ENCODE results near the gene SPDYE1. TPM values are rescaled to one million over a fixed set of nuclear protein-coding genes. Genes with fewer than 3 reads are reported as not detected.
"Not testable (repeated sequence)": the region's sequence is repeated elsewhere in the genome, so short reads cannot be mapped to it uniquely, and the experiment has no call there.

The SPDYE1 gene
- polyA plus RNA-seq, 6 donors from 2014 or later, result 0.16 to 0.31 (median 0.17) TPM; not detected in 3

DNA sequence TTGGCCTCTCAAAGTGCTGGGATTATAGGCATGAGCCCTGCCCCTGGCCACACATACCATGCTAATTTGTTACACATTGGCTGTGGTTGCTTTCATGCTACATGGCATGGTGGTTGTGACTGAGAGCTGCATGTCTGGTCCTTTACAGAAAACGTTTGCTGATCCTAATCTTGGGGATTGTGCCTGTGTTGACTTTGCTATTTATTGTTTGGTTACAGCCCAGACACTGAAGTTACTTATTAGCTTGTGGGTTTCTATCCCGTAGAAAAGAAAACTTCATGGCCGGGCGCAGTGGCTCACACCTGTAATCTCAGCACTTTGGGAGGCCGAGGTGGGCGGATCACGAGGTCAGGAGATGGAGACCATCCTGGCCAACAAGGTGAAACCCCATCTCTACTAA lies 24.4 kb downstream of the SPDYE1 start:
- H3K4me3 Mint-ChIP-seq, result peak overlapping the region in 1 of 8 donors; percentile 72
- not testable (repeated sequence) for H3K9me3 Mint-ChIP-seq; DNase-seq; H3K27me3 Mint-ChIP-seq; ATAC-seq (ENCODE audit: low read depth in 2 of 2); H3K36me3 Mint-ChIP-seq; H3K27ac Mint-ChIP-seq
- peaks cover 6 to 19% (median 10%) of the 10 kb centered on the region in 3 donors for H3K4me1 Mint-ChIP-seq

DNA sequence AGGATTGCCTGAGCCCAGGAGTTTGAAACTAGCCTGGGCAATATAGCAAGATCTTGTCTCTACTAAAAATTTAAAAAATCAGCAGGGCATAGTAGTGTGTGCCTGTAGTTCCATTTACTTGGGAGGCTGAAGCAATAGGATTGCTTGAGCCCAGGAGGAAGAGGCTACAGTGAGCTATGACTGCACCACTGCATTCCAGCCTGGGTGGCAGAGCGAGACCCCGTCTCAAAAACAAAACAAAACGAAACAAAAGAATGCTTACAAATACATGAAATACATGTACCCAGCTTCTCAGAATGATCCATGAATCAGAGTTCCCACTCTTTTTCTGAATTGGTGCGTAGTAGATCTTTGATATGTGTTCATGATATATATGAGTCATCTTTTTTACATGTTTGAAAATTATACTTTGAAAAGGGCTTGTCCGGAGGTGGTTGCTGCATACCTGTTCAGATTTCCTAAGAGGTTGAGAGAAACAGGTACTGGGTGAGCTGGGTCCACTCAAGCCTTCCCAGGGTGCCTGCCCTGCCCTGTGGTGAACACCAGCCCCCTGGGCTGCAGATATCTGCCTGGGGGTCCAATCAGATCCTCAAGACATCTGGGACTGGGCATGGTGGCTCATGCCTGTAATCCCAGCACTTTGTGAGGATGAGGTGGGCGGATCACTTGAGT lies 25.2 kb downstream of the SPDYE1 start:
- ATAC-seq (ENCODE audit: low read depth in 2 of 2); H3K27me3 Mint-ChIP-seq; H3K27ac Mint-ChIP-seq; H3K4me3 Mint-ChIP-seq; H3K9me3 Mint-ChIP-seq; DNase-seq; H3K36me3 Mint-ChIP-seq: not testable (repeated sequence)
- peaks cover 6 to 16% (median 10%) of the 10 kb centered on the region in 3 donors for H3K4me1 Mint-ChIP-seq

DNA sequence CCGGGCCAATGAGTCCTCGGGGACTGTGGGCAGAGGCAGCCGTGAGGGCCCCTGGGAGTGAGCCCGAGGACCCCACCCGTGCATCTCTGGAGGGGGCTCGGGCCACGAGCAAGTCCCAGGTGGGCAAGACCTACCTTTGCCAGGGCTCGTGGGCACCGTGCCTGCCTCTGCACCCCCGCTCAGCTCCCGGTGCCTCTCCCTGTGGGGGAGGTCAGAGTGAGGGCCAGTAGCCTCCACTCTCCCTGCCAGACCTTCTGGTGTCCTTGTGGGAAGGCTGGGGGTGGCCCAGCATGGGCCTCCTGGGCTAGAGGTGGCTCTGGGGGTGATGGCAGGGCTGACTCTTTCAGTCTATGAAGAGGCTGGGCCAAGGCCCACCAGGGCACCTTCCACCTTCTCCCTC lies 31.7 kb downstream of the SPDYE1 start:
- H3K4me3 Mint-ChIP-seq; H3K9me3 Mint-ChIP-seq; H3K27ac Mint-ChIP-seq; DNase-seq; H3K36me3 Mint-ChIP-seq; H3K4me1 Mint-ChIP-seq; ATAC-seq (ENCODE audit: low read depth in 2 of 2); H3K27me3 Mint-ChIP-seq: not testable (repeated sequence)

DNA sequence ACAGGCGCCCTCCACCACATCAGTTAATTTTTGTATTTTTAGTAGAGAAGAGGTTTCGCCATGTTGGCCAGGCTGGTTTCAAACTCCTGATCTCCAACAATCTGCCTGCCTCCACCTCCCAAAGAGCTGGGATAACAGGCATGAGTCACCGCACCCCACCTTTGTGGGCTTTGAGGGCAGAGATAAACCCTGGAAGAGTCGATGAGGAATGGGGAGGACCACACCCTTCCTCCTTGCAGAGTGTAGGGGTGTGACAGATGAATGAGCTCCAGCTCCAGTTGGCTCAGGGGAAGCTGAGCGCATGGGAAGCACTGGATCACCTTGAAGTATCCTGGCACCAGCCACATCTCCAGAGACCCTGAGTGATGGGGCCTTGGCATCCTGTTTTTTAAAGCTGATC lies 32.3 kb downstream of the SPDYE1 start:
- DNase-seq; H3K4me1 Mint-ChIP-seq; H3K36me3 Mint-ChIP-seq; H3K27me3 Mint-ChIP-seq; ATAC-seq (ENCODE audit: low read depth in 2 of 2); H3K9me3 Mint-ChIP-seq; H3K27ac Mint-ChIP-seq; H3K4me3 Mint-ChIP-seq: not testable (repeated sequence)

DNA sequence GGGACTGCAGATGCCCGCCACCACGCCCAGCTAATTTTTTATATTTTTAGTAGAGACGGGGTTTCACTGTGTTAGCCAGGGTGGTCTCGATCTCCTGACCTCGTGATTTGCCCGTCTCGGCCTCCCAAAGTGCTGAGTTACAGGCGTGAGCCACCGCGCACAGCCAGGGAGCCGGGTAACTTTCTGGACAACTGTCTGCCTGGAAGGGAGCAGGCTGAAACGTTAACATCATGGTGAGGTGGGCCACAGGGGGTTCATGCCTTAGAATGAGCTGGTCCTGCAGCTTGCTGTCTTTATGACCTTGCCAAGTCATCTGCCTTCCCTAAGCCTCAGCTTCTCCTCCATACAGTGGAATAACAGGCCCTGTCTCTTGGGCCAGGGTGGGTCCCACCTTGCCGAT lies 33.6 kb downstream of the SPDYE1 start:
- not testable (repeated sequence) for H3K36me3 Mint-ChIP-seq

DNA sequence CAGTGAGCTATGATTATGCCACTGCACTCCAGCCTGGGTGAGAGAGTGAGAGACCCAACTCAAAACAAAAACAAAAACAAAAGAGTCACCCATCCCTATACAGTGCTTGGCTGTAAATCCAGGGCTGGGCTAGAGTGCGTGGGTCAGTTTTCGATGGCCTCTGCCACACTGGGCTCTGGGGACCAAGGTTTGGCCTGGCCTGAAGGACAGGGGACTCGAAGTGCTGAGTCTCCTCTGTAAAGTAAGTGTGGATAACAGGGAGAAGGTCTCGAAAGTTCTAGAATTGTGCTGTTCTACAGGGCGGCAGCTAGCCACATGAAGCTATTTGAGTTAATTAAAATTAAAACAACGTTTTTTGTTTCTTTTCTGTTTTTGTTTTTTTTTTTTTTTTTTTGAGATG lies 34.3 kb downstream of the SPDYE1 start:
- DNase-seq; ATAC-seq (ENCODE audit: low read depth in 2 of 2); H3K4me1 Mint-ChIP-seq; H3K4me3 Mint-ChIP-seq; H3K9me3 Mint-ChIP-seq; H3K27ac Mint-ChIP-seq; H3K36me3 Mint-ChIP-seq; H3K27me3 Mint-ChIP-seq: not testable (repeated sequence)

More for the DNA sequence above, 33.6 kb downstream of the SPDYE1 start:
- not testable (repeated sequence) for H3K4me3 Mint-ChIP-seq; ATAC-seq (ENCODE audit: low read depth in 2 of 2); DNase-seq; H3K27me3 Mint-ChIP-seq; H3K4me1 Mint-ChIP-seq; H3K9me3 Mint-ChIP-seq; H3K27ac Mint-ChIP-seq

DNA sequence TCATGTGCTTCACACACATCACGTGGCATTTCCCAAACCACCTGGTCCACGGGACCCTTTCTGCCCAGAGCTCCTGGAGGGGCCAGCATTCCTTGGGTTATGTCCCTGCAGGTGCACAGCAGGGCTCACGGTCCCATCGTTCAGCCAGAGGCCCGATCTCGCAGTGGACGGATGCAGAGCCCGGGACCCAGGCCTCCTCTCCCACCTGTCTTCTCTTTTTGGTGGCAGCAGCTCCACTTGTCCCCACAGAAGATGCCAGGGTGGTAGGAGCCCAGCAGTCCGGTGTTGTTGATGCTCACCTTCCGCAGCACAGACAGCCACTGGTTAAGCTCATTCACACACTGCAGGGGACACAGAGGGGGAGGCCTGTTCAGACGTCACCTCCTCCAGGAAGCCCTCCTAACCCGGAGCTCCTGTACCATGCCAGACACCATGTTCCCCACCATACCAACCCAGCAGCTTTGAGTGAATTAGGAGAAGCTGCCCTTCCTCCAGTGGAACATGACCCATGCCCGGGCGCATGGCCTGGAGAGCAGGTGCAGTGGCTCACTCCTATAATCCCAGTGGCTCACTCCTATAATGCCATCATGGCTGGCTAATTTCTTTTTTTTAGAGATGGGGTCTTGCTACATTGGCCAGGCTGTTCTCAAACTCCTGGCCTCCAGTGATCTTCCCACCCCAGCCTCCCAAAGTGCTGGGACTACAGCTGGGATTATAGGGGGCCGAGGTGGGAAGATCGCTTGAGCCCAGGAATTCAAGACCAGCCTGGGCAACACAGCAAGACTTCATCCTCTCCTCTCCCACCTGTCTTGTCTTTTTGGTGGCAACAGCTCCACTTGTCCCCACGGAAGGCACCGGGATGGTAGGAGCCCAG lies 36.5 kb downstream of the SPDYE1 start:
- not testable (repeated sequence) for H3K4me1 Mint-ChIP-seq; H3K9me3 Mint-ChIP-seq; DNase-seq; H3K36me3 Mint-ChIP-seq; H3K27me3 Mint-ChIP-seq; H3K4me3 Mint-ChIP-seq; H3K27ac Mint-ChIP-seq; ATAC-seq (ENCODE audit: low read depth in 2 of 2)

DNA sequence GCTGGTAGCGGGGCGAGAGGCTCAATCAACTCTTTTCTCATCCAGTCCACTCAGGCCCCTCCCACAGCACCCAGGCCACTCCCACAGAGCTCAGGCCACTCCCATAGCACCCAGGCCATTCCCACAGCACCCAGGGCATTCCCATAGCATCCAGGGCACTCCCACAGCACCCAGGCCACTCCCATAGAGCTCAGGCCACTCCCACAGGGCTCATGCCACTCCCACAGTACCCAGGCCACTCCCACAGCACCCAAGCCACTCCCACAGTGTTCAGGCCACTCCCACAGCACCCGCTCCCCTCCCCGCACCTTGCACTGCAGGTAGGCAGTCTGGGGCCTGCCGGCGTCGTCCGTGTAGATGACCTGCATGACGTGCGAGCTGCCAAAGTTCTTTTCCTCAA lies 38.7 kb downstream of the SPDYE1 start:
- peak overlapping the region in 1 of 6 donors; percentile 76 for H3K27ac Mint-ChIP-seq
- H3K4me1 Mint-ChIP-seq, H3K27me3 Mint-ChIP-seq, DNase-seq, H3K9me3 Mint-ChIP-seq, H3K36me3 Mint-ChIP-seq, H3K4me3 Mint-ChIP-seq: not testable (repeated sequence)
- peak in 1 of 2 donors; percentile 2 for ATAC-seq (ENCODE audit: low read depth in 2 of 2)

DNA sequence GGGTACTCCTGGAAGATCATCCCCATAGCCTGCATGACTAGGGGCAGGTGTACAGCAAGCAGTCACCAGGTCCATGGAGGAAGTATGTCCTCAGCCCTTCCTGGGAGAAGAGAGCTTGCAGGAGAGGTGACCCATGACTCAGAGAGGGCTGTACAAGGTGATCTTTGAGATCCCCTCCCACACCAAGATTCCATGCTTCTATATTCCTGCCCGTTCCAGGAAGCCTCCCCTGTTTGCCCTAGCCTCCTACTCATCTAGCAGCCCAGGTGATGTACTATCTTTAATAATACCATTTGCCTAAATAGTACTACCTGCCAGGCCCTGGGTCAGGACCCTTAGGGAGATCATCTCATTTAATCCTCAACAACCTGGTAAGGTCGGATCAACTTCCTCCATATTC lies 40.3 kb downstream of the SPDYE1 start:
- not testable (repeated sequence) for DNase-seq; ATAC-seq (ENCODE audit: low read depth in 2 of 2); H3K36me3 Mint-ChIP-seq; H3K27me3 Mint-ChIP-seq; H3K9me3 Mint-ChIP-seq
- Mint-ChIP-seq H3K4me3 (peak overlapping the region in 2 of 8 donors; percentile 21 to 39), H3K27ac (peak overlapping the region in 4 of 6 donors; percentile 64 to 95 (median 83)), H3K4me1 (peaks cover 7 to 11% (median 8%) of the 10 kb centered on the region in 3 donors)

DNA sequence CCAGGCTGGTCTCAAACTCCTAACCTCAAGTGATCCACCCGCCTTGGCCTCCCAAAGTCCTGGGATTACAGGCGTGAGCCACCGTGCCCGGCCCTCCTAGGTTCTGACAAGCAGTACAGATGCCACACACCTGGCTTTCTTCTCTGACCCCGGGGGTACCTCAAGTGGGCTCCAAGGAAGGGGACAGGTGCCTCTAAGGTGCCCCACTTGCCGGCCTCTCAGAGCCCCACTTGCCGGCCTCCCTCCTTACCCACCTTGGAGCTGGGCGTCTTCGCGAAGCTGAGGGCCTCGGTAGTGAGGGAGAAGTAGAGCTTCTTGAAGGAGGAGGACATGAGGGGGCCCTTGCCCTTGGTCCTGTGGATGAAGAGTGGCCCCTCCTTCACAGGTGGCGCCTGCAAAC lies 40.9 kb downstream of the SPDYE1 start:
- H3K27me3 Mint-ChIP-seq; ATAC-seq (ENCODE audit: low read depth in 2 of 2); DNase-seq; H3K36me3 Mint-ChIP-seq; H3K9me3 Mint-ChIP-seq; H3K4me3 Mint-ChIP-seq: not testable (repeated sequence)
- Mint-ChIP-seq H3K27ac (peak overlapping the region in 2 of 6 donors; percentile 71 to 95), H3K4me1 (peaks cover 8 to 12% (median 8%) of the 10 kb centered on the region in 3 donors)

DNA sequence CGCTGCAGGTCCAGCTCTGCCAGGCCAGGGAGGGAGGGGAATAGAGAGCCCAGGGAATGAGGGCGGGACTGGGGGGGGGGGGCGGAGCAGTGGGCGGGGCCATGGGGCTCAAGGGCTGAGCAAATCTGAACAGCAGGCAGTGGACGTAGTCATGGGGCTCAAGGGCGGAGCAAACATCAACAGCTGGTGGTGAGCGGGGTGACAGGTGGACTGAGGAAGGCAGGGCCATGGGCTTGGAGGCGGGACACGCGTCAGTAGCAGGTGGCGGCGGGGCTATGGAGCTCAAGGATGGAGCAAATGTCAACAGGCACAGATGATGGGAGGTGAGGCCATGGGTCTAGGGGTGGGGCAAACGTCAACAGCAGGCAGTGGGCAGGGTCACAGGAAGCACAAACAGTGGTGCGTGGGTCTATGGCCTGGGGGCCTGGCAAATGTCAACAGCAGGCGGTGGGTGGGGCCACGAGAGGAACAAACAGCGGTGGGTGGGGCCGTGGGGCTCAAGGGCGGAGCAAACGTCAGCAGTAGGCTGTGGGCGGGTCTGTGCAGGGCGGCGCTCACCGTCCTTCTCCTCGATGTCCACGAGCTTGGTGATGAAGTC lies 41.4 kb downstream of the SPDYE1 start:
- DNase-seq, result peak; percentile 90
- peak; percentile 69 to 74 for ATAC-seq (ENCODE audit: low read depth in 2 of 2)
- H3K36me3 Mint-ChIP-seq, H3K27me3 Mint-ChIP-seq, H3K9me3 Mint-ChIP-seq: not testable (repeated sequence)
- H3K27ac Mint-ChIP-seq, result peak overlapping the region; percentile 71 to 98 (median 96)
- H3K4me1 Mint-ChIP-seq, result peaks cover 11 to 17% (median 14%) of the 10 kb centered on the region in 3 donors
- H3K4me3 Mint-ChIP-seq, result peak overlapping the region; percentile 61 to 87 (median 81)

DNA sequence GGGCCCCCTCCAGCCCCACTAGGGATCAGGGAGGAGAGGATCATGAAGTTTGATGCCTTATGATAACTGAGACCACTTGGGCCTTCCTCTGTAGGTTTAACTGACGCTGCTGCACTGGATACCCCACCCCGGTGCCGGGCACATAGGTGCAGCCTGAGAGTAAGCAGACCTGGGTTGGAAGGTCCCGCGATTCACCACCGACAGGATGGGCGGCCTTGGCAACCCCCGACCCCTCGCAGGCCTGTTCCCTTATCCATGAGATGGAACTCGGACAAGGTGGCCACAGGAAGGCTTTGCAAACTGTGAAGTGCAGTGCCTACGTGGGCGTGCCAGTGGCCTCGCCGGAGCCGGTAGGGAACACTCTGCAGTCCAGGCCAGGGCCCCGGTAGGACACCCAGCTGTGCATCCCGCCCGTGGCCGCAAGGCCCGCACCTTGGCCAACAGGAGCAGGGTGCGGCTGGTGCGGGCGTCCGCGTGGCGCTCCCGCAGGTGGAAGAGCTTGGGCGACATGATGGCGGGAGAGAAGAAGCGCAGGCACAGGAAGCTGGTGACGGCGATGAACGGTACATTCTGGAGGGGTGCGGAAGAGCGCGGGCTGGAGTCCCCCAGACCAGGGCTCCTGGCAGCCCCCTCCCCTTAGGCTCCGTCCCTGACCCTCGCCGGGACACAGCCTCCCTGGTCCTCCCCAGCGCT lies 42.2 kb downstream of the SPDYE1 start:
- H3K27me3 Mint-ChIP-seq, H3K9me3 Mint-ChIP-seq, H3K36me3 Mint-ChIP-seq, DNase-seq: not testable (repeated sequence)
- Mint-ChIP-seq H3K4me3 (peak overlapping the region in 7 of 8 donors; percentile 32 to 85 (median 71)), H3K27ac (peak overlapping the region in 3 of 6 donors; percentile 70 to 80 (median 75)), H3K4me1 (peaks cover 12 to 20% (median 19%) of the 10 kb centered on the region in 3 donors)
- peak; percentile 14 to 17 for ATAC-seq (ENCODE audit: low read depth in 2 of 2)

DNA sequence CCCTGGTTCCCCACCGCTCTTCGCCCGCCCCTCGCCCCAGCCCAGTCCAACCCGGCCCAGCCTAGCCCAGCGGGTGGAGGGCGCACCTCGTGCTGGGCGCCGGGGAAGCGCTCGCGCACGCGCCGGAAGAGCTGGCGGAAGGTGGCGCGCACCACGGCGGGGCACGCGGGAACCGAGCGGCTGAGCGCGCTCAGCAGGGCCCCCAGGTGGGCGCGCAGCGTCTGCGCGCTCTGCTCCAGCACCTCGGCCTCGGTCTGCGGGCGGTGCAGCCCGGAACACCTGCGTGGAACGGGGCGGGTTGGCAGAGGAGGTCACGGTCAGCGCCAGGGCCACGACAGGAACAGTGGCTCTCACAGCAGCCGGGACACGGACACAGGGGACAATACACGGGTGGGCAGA lies 42.8 kb downstream of the SPDYE1 start:
- H3K27ac Mint-ChIP-seq, result peak overlapping the region; percentile 85 to 96 (median 94)
- not testable (repeated sequence) for H3K27me3 Mint-ChIP-seq, H3K36me3 Mint-ChIP-seq, H3K9me3 Mint-ChIP-seq
- H3K4me3 Mint-ChIP-seq, result peak overlapping the region; percentile 75 to 85 (median 79)
- H3K4me1 Mint-ChIP-seq, result peaks cover 14 to 23% (median 21%) of the 10 kb centered on the region in 3 donors
- peak; percentile 78 for DNase-seq
- peak; percentile 59 to 63 for ATAC-seq (ENCODE audit: low read depth in 2 of 2)

Measured in naive B cell (primary cell).